CD4-positive, alpha-beta T cell treated with Interleukin-17A for 4 hours (primary cell): ENCODE measurements around the gene BCKDHA.

ENCODE experiments used
- DNase-seq: peaks from one replicate; pipeline ENCODE4 v3.0.0-alpha.2; 2020; ENCODE audit warnings: mixed read lengths

BCKDHA gene

GRCh38 chr19:41397086-41398049 is at the start of gene BCKDHA, which contains the start of gene EXOSC5:
Gene BCKDHA (plus strand): TSS chr19:41397818. CDS start chr19:41397828, 10 bp downstream.
Gene EXOSC5 (minus strand): TSS chr19:41397359. CDS start chr19:41397328, 31 bp downstream.
- peak; percentile 100 for DNase-seq

GRCh38 chr19:41350735-41351338 is 46.8 kb upstream of the BCKDHA start:
- no peak for DNase-seq

GRCh38 chr19:41351339-41352245 is 46.0 kb upstream of the BCKDHA start:
- DNase-seq, result peak; percentile 86

GRCh38 chr19:41352279-41352608 is 45.4 kb upstream of the BCKDHA start:
- DNase-seq, result no peak

GRCh38 chr19:41352609-41353465 is 44.8 kb upstream of the BCKDHA start:
- DNase-seq, result peak; percentile 85

GRCh38 chr19:41353466-41354342 is 43.9 kb upstream of the BCKDHA start, which contains the start of gene TGFB1:
Gene TGFB1 (minus strand): TSS chr19:41353922. CDS start chr19:41353044, 878 bp downstream.
- peak; percentile 97 for DNase-seq

- DNase-seq, result no peak
Measured at GRCh38 chr19:41354343-41354953, 43.2 kb upstream of the BCKDHA start.

- no peak for DNase-seq
Measured at GRCh38 chr19:41355035-41355434, 42.6 kb upstream of the BCKDHA start.

GRCh38 chr19:41355802-41356201 is 41.8 kb upstream of the BCKDHA start:
- DNase-seq, result no peak

GRCh38 chr19:41356984-41357739 is 40.5 kb upstream of the BCKDHA start:
- peak; percentile 57 for DNase-seq

- DNase-seq, result no peak
Measured at GRCh38 chr19:41357746-41358145, 39.9 kb upstream of the BCKDHA start.

GRCh38 chr19:41359741-41360140 is 37.9 kb upstream of the BCKDHA start:
- no peak for DNase-seq

- no peak for DNase-seq
Measured at GRCh38 chr19:41362143-41362847, 35.3 kb upstream of the BCKDHA start.

GRCh38 chr19:41363371-41363752 is 34.3 kb upstream of the BCKDHA start:
- no peak for DNase-seq

- peak; percentile 99 for DNase-seq
Measured at GRCh38 chr19:41363753-41364523, 33.7 kb upstream of the BCKDHA start, which contains the start of gene B9D2. Gene B9D2 (minus strand): TSS chr19:41364149. CDS start chr19:41363519, 630 bp downstream.

GRCh38 chr19:41364524-41365391 is 32.9 kb upstream of the BCKDHA start:
- DNase-seq, result no peak

- DNase-seq, result no peak
Measured at GRCh38 chr19:41366089-41366488, 31.5 kb upstream of the BCKDHA start.
